Prostate gland (tissue), 2 donors: Measurements from ENCODE around the gene PLEKHH1. TPM values are rescaled to one million over a fixed set of nuclear protein-coding genes. Genes with fewer than 3 reads are reported as not detected.

Experiments used
- DNase-seq: peaks from one replicate; pipeline ENCODE4 v3.0.0-alpha.2; 2019; ENCODE audit warnings: low spot score
- H3K27ac ChIP-seq, 2 donors: fragments of 200-600 bp; sonication (generic); 2 replicates each; pipeline ENCODE4 v1.5.1; 2017 to 2019
- H3K27me3 ChIP-seq: fragments of 200-600 bp; sonication (generic); replicated peaks from 2 replicates; pipeline ENCODE4 v1.5.1; 2019; ENCODE audit not compliant: insufficient read depth
- H3K36me3 ChIP-seq, 2 donors: fragments of 200-600 bp; sonication (generic); 1 replicate in 1 of 2; 2 replicates in 1 of 2; pipeline versions ENCODE4 v1.5.1 to v1.8.1; 2017 to 2019
- H3K4me1 ChIP-seq: fragments of 200-600 bp; sonication (generic); replicated peaks from 2 replicates; pipeline ENCODE4 v1.5.1; 2019
- H3K4me3 ChIP-seq, 2 donors: fragments of 200-600 bp; sonication (generic); 2 replicates each; pipeline ENCODE4 v1.5.1; 2017 to 2019
- H3K9me3 ChIP-seq: fragments of 200-600 bp; sonication (generic); 2 replicates; pipeline ENCODE4 v1.5.1; 2017
- POLR2A ChIP-seq: fragments of 450-650 bp; IDR thresholded peaks from one replicate; pipeline ENCODE4 v1.6.1; 2016; ENCODE audit warnings: antibody characterized with exemption, mild to moderate bottlenecking
- POLR2AphosphoS5 ChIP-seq: sonication (generic); formaldehyde crosslinking; IDR thresholded peaks from one replicate; pipeline ENCODE4 v1.6.1; 2017; ENCODE audit warnings: antibody characterized with exemption
- WGBS: methylation state at CpG from one replicate; pipeline ENCODE4 v1.1.5; 2018; 5-methylcytosine and 5-hydroxymethylcytosine counted together
- intact Hi-C: fragments of 100-400 bp; cut with DNase I; formaldehyde crosslinking; loops from one replicate; pipeline ENCODE4 v1.14.2; 2022
- total RNA-seq, 2 donors: library from RNA; depleted of rRNA; stranded (reverse); fragments of >200 nt; gene quantifications; one replicate each; pipeline ENCODE4 v1.1.0, GENCODE V29; 2016
- TF ChIP-seq, protein P1 (sequence below), 4 experiments: fragments of 200-600 bp in 2 of 4; fragments of 450-650 bp in 2 of 4; sonication (generic) in 2 of 4; IDR thresholded peaks; 1 replicate in 3 of 4; 2 replicates in 1 of 4; pipeline ENCODE4 v1.5.1; 2016 to 2019; ENCODE audit warnings: antibody characterized with exemption in 4 of 4, mild to moderate bottlenecking in 2 of 4, moderate library complexity in 2 of 4

Gene PLEKHH1
- total RNA-seq, 2 donors from 2014 or later = 57.9 to 92.7 TPM

GRCh38 chr14:67579040-67579439, 46.0 kb downstream of the PLEKHH1 start:
- Histone ChIP-seq H3K4me1 (no peaks in the 10 kb centered on the region), H3K4me3 (no peak overlapping the region), H3K27ac (no peak overlapping the region), H3K9me3 (no peaks in the 10 kb centered on the region), H3K36me3 (no peaks in the 10 kb centered on the region), H3K27me3 (no peaks in the 10 kb centered on the region)
- WGBS = 88% methylated on average over 15 of the region's 15 CpGs
- no peak for DNase-seq
- intact Hi-C loops = no loop called here
- TF ChIP-seq POLR2AphosphoS5 (no peak), POLR2A (no peak)
- TF ChIP-seq, protein P1, sequence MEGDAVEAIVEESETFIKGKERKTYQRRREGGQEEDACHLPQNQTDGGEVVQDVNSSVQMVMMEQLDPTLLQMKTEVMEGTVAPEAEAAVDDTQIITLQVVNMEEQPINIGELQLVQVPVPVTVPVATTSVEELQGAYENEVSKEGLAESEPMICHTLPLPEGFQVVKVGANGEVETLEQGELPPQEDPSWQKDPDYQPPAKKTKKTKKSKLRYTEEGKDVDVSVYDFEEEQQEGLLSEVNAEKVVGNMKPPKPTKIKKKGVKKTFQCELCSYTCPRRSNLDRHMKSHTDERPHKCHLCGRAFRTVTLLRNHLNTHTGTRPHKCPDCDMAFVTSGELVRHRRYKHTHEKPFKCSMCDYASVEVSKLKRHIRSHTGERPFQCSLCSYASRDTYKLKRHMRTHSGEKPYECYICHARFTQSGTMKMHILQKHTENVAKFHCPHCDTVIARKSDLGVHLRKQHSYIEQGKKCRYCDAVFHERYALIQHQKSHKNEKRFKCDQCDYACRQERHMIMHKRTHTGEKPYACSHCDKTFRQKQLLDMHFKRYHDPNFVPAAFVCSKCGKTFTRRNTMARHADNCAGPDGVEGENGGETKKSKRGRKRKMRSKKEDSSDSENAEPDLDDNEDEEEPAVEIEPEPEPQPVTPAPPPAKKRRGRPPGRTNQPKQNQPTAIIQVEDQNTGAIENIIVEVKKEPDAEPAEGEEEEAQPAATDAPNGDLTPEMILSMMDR (IDR thresholded peaks at IDR 0.05) = no peak

DNA sequence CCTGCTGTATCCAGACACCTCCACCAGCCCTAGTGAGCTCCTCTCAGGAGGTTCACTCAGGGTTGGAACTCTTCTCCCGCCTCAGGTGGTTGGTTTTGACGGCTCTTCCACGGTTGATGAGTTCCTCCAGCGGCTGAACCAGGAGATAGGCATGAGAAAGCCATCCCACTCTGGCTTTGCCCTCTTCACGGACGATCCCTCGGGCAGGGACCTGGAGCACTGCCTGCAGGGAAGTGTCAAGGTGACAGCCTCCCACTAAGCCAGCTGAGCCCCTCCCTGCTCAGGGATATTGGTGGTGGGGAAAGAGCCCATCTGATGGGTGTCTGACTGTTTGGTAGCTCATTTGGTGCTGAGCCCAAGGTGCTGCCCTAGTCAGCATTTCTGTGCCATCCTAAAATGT, 46.5 kb downstream of the PLEKHH1 start:
- no peaks in the 10 kb centered on the region for H3K9me3 ChIP-seq
- H3K4me3 ChIP-seq = no peak overlapping the region
- intact Hi-C loops = loop anchor here (10.0 kb wide), 1 partner anchor 125 kb away; the partner anchor contains the start of gene RDH12
- TF ChIP-seq POLR2A (no peak), POLR2AphosphoS5 (no peak)
- TF ChIP-seq, protein P1 (IDR thresholded peaks at IDR 0.05) = no peak
- H3K27ac ChIP-seq = no peak overlapping the region
- WGBS = 86% methylated on average over 7 of the region's 7 CpGs
- no peaks in the 10 kb centered on the region for H3K27me3 ChIP-seq
- H3K36me3 ChIP-seq = no peaks in the 10 kb centered on the region
- no peak for DNase-seq
- H3K4me1 ChIP-seq = no peaks in the 10 kb centered on the region

GRCh38 chr14:67580336-67581171, 47.5 kb downstream of the PLEKHH1 start:
- Histone ChIP-seq H3K27ac (no peak overlapping the region), H3K9me3 (no peaks in the 10 kb centered on the region), H3K4me1 (no peaks in the 10 kb centered on the region), H3K4me3 (no peak overlapping the region), H3K36me3 (no peaks in the 10 kb centered on the region), H3K27me3 (no peaks in the 10 kb centered on the region)
- TF ChIP-seq, protein P1 (IDR thresholded peaks at IDR 0.05) = no peak
- TF ChIP-seq POLR2AphosphoS5 = no peak
- no peak for TF ChIP-seq POLR2A
- no peak for DNase-seq
- intact Hi-C loops = loop anchor here (10.0 kb wide), 1 partner anchor 124 kb away; the partner anchor contains the start of gene RDH12
- 83% methylated on average over 11 of the region's 11 CpGs for WGBS

- H3K9me3 ChIP-seq = no peaks in the 10 kb centered on the region
- no peak overlapping the region for H3K4me3 ChIP-seq
- H3K27ac ChIP-seq = no peak overlapping the region
- no peaks in the 10 kb centered on the region for H3K4me1 ChIP-seq
- H3K27me3 ChIP-seq = no peaks in the 10 kb centered on the region
- H3K36me3 ChIP-seq = no peaks in the 10 kb centered on the region
- intact Hi-C loops = loop anchor here (10.0 kb wide), 1 partner anchor 123 kb away; the partner anchor contains the start of gene RDH12
- no peak for DNase-seq
- TF ChIP-seq POLR2AphosphoS5 = no peak
- TF ChIP-seq, protein P1 (IDR thresholded peaks at IDR 0.05) = no peak
- TF ChIP-seq POLR2A = no peak
- 93% methylated on average over 1 of the region's 1 CpG for whole genome bisulfite sequencing
Observed at GRCh38 chr14:67581643-67582042, 48.6 kb downstream of the PLEKHH1 start.
